K562 (cell line): ENCODE data around the gene BCL2A1. TPM values are rescaled to one million over a fixed set of nuclear protein-coding genes. Genes with fewer than 3 reads are reported as not detected.

Experiments used
- ATAC-seq: fragments of 200-7000 bp; cut with Tn5 transposase; 3 replicates; pipeline ENCODE4 v1.9.1; 2020; ENCODE audit warnings: moderate library complexity
- BruUV-seq: library from RNA; stranded (reverse); fragments of 400-500 nt; replicated peaks from 2 replicates; lab custom pipeline; 2021; lab: Mats Ljungman, UMichigan
- CTCF ChIA-PET: fragments of 300-600 bp; formaldehyde crosslinking; extraction: SDS; loops from one replicate; lab custom pipeline; 2021; ENCODE audit warnings: low intra/inter-chr PET ratio; lab: Yijun Ruan, JAX
- POLR2A ChIA-PET: fragments of 300-600, 350-650 bp; sonication (Branson Sonifier 250); formaldehyde crosslinking; extraction: SDS; loops from one replicate; lab custom pipeline; 2021; ENCODE audit warnings: antibody characterized with exemption, inconsistent platforms; lab: Yijun Ruan, JAX
- DNase-seq, 4 experiments: peaks; one replicate each; pipeline versions ENCODE4 v3.0.0 to v3.0.0-alpha.2; 2011 to 2018; ENCODE audit warnings: low spot score in 3 of 4, mixed read lengths in 3 of 4; ENCODE audit errors: extremely low read depth in 1 of 4
- FAIRE-seq: peaks from 2 replicates; lab custom pipeline; 2011; peaks lifted over from hg19 to GRCh38; lab: Jason Lieb, UNC
- H2AFZ ChIP-seq: 2 replicates; pipeline ENCODE4 v1.6.0; 2011; ENCODE audit warnings: low read depth, low read length, control low read depth, inconsistent platforms
- H3K27ac ChIP-seq: fragments of 200-600 bp; 3 replicates; pipeline ENCODE4 v1.8.0; 2011; ENCODE audit warnings: low read depth, mild to moderate bottlenecking, control low read depth, inconsistent platforms, low read length, moderate library complexity, mixed read lengths; ENCODE audit errors: extremely low read depth
- H3K27me3 ChIP-seq, 2 experiments: fragments of 300-600 bp in 1 of 2; 2 replicates in 1 of 2; 3 replicates in 1 of 2; pipeline versions ENCODE4 v1.6.0 to v1.8.0; 2011; ENCODE audit warnings: inconsistent platforms in 2 of 2, low read length in 2 of 2, mild to moderate bottlenecking in 1 of 2, mixed read lengths in 1 of 2, moderate library complexity in 1 of 2; ENCODE audit not compliant: control insufficient read depth in 2 of 2, insufficient read depth in 2 of 2
- H3K36me3 ChIP-seq: fragments of 300-600 bp; 3 replicates; pipeline ENCODE4 v1.8.0; 2011; ENCODE audit warnings: mild to moderate bottlenecking, low read length, inconsistent platforms; ENCODE audit not compliant: control insufficient read depth, insufficient read depth
- H3K4me1 ChIP-seq, 2 experiments: fragments of 200-600 bp in 1 of 2; replicated peaks in 1 of 2; 2 replicates in 1 of 2; 3 replicates in 1 of 2; pipeline versions ENCODE4 v1.5.1 to v1.8.0; 2011; ENCODE audit warnings: inconsistent platforms in 2 of 2, low read length in 2 of 2, mild to moderate bottlenecking in 1 of 2, mixed read lengths in 1 of 2, moderate library complexity in 1 of 2; ENCODE audit not compliant: control insufficient read depth in 2 of 2, insufficient read depth in 2 of 2
- H3K4me2 ChIP-seq: 2 replicates; pipeline ENCODE4 v1.6.1; 2011; ENCODE audit warnings: low read length, control low read depth, inconsistent platforms, mixed read lengths; ENCODE audit not compliant: insufficient read depth
- H3K4me3 ChIP-seq: fragments of 200-600 bp; sonication (generic), shearing (Covaris generic); 2 replicates; pipeline ENCODE4 v1.5.1; 2016; ENCODE audit warnings: control low read depth, inconsistent platforms
- H3K79me2 ChIP-seq: fragments of 200-600 bp; 3 replicates; pipeline ENCODE4 v1.8.0; 2011; ENCODE audit warnings: low read length, inconsistent platforms; ENCODE audit not compliant: control insufficient read depth, insufficient read depth
- H3K9ac ChIP-seq, 2 experiments: 2 replicates each; pipeline versions ENCODE4 v1.6.0 to v1.6.1; 2011; ENCODE audit warnings: low read depth in 2 of 2, low read length in 2 of 2, control low read depth in 1 of 2, inconsistent platforms in 1 of 2, mild to moderate bottlenecking in 1 of 2, mixed read lengths in 1 of 2; ENCODE audit not compliant: insufficient read depth in 1 of 2
- H3K9me1 ChIP-seq: one replicate; pipeline ENCODE4 v1.6.0; 2011; ENCODE audit warnings: inconsistent platforms, mild to moderate bottlenecking, low read length, moderate library complexity; ENCODE audit not compliant: control insufficient read depth, insufficient read depth
- H3K9me3 ChIP-seq: replicated peaks from 2 replicates; pipeline ENCODE4 v1.5.1; 2011; ENCODE audit warnings: low read depth, low read length, inconsistent platforms; ENCODE audit not compliant: control insufficient read depth, insufficient read depth
- H4K20me1 ChIP-seq: replicated peaks from 2 replicates; pipeline ENCODE4 v1.6.1; 2011; ENCODE audit warnings: low read length, inconsistent platforms, mixed read lengths; ENCODE audit not compliant: control insufficient read depth, insufficient read depth
- BRCA1 ChIP-seq, 2 experiments: fragments of 450-650 bp in 1 of 2; sonication (generic) in 1 of 2; formaldehyde crosslinking in 1 of 2; IDR thresholded peaks; 2 replicates each; pipeline versions ENCODE4 v1.5.0 to v1.6.1; 2017 to 2020; ENCODE audit warnings: mild to moderate bottlenecking in 1 of 2, missing genetic modification reagents in 1 of 2
- CXXC5 ChIP-seq: fragments of 250-450 bp; sonication (Bioruptor Pico); IDR thresholded peaks from 2 replicates; pipeline ENCODE4 v1.8.0; 2022; ENCODE audit warnings: inconsistent platforms, mild to moderate bottlenecking, moderate library complexity
- FOXK2 ChIP-seq, 2 experiments: fragments of 450-650 bp; IDR thresholded peaks in 1 of 2; conservative IDR thresholded peaks in 1 of 2; 2 replicates each; pipeline ENCODE4 v1.6.1; 2016; ENCODE audit warnings: low read depth in 2 of 2, mild to moderate bottlenecking in 1 of 2
- MCM7 ChIP-seq, 2 experiments: fragments of 450-650 bp; IDR thresholded peaks; 2 replicates each; pipeline ENCODE4 v1.6.1; 2016 to 2018
- NBN ChIP-seq: fragments of 450-650 bp; IDR thresholded peaks from 2 replicates; pipeline ENCODE4 v1.6.1; 2016; ENCODE audit warnings: low read depth, mild to moderate bottlenecking
- NR2F6 ChIP-seq: fragments of 450-650 bp; formaldehyde crosslinking; IDR thresholded peaks from 2 replicates; pipeline ENCODE4 v1.4.0; 2020; ENCODE audit warnings: mild to moderate bottlenecking
- PCBP1 ChIP-seq: fragments of 200-400 bp; formaldehyde crosslinking; IDR thresholded peaks from 2 replicates; pipeline ENCODE4 v1.6.1; 2018; ENCODE audit warnings: mild to moderate bottlenecking, low read depth, low read length; ENCODE audit not compliant: poor library complexity, severe bottlenecking
- POLR2H ChIP-seq: IDR thresholded peaks from 2 replicates; pipeline ENCODE4 v1.6.1; 2016; ENCODE audit warnings: missing genetic modification characterization, low read depth, mild to moderate bottlenecking, control low read depth, missing compliant biosample characterization, moderate library complexity
- RBM14 ChIP-seq: fragments of 200-400 bp; formaldehyde crosslinking; IDR thresholded peaks from 2 replicates; pipeline ENCODE4 v1.6.1; 2018; ENCODE audit warnings: low read depth, mild to moderate bottlenecking, low read length, moderate library complexity, borderline replicate concordance; ENCODE audit not compliant: insufficient read depth
- SNIP1 ChIP-seq: fragments of 450-650 bp; IDR thresholded peaks from 2 replicates; pipeline ENCODE4 v1.7.1; 2017; ENCODE audit warnings: low read depth, mild to moderate bottlenecking
- SRF ChIP-seq, 2 experiments: fragments of 250-450, 450-650 bp in 1 of 2; sonication (Bioruptor Pico) in 1 of 2; sonication (generic) in 1 of 2; formaldehyde crosslinking; IDR thresholded peaks; 2 replicates each; pipeline versions ENCODE4 v1.5.0 to v1.5.1; 2020 to 2022; ENCODE audit warnings: mild to moderate bottlenecking in 1 of 2, missing genetic modification reagents in 1 of 2
- TRIM24 ChIP-seq, 2 experiments: fragments of 450-650 bp; IDR thresholded peaks; 2 replicates each; pipeline ENCODE4 v1.6.1; 2016
- USF1 ChIP-seq: sonication (generic); formaldehyde crosslinking; IDR thresholded peaks from 2 replicates; pipeline ENCODE4 v1.9.0; 2022; ENCODE audit warnings: mild to moderate bottlenecking, missing genetic modification reagents
- ZSCAN29 ChIP-seq: fragments of 450-650 bp; IDR thresholded peaks from 2 replicates; pipeline ENCODE4 v1.6.1; 2017
- WGBS: fragments of 100-300 bp; shearing (Covaris generic); methylation state at CpG from one replicate; pipeline ENCODE4 v1.1.6; 2016; ENCODE audit warnings: low coverage, mixed read lengths; ENCODE audit not compliant: insufficient coverage; ENCODE audit errors: missing lambda C conversion rate; 5-methylcytosine and 5-hydroxymethylcytosine counted together
- in situ Hi-C: fragments of 300-500 bp; cut with MboI; formaldehyde crosslinking; loops from 4 replicates; pipeline ENCODE4 v1.15.0; 2018; ENCODE audit warnings: inconsistent platforms, mixed read lengths
- intact Hi-C: fragments of 100-400 bp; cut with micrococcal nuclease; formaldehyde crosslinking; loops from 2 replicates; pipeline ENCODE4 v1.14.2; 2022
- polyA plus RNA-seq, 8 experiments: library from polyadenylated mRNA; depleted of rRNA in 4 of 8; stranded (reverse) in 5 of 8; unstranded in 3 of 8; fragments of >200 nt; fragmentation: Nextera tagmentation in 2 of 8; fragmentation: Illumina TruSeq in 1 of 8; extraction: Ambion mirVana in 2 of 8; extraction: Trizol in 1 of 8; gene quantifications; 2 replicates each; pipeline versions ENCODE4 v1.2.1 to v1.2.3, GENCODE V29; 2011 to 2014; ENCODE audit warnings: inconsistent platforms in 1 of 8, missing spikeins in 1 of 8
- total RNA-seq, 7 experiments: library from RNA; depleted of rRNA in 6 of 7; stranded (reverse); fragments of >200 nt in 6 of 7; fragmentation: Illumina TruSeq in 2 of 7; extraction: Trizol in 2 of 7; gene quantifications; 2 replicates each; pipeline versions ENCODE4 v1.2.1 to v1.2.3, GENCODE V29; 2011 to 2021; ENCODE audit warnings: low replicate concordance in 1 of 7
- TF ChIP-seq, protein P1 (sequence below), 2 experiments: fragments of 450-650 bp; IDR thresholded peaks; 2 replicates each; pipeline ENCODE4 v1.6.1; 2016
- TF ChIP-seq, protein P2 (sequence below): fragments of 150-350 bp; conservative IDR thresholded peaks from 2 replicates; pipeline ENCODE4 v1.6.1; 2014; ENCODE audit warnings: low read length

BCL2A1 gene
- total and polyA plus RNA-seq, 9 of the 15 experiments (the other 6 are each of a cell fraction or from before 2014, with no cell fraction given), result 0.11 to 1.2 (median 0.25) TPM; not detected in 4

- Histone ChIP-seq H3K4me3 (peak overlapping the region; percentile 93), H3K4me1 (peaks cover 10 to 13% of the 10 kb centered on the region in 2 experiments; a peak in 4 of 5 replicates), H3K27ac (peak overlapping the region; percentile 91), H3K79me2 (peaks cover 38% of the 10 kb centered on the region), H3K9ac (peak overlapping the region; percentile 89 to 94), H2AFZ (peak overlapping the region; percentile 85), H3K4me2 (peak overlapping the region; percentile 91), H3K36me3 (peaks cover 24% of the 10 kb centered on the region), H3K9me1 (no peaks in the 10 kb centered on the region), H3K27me3 (no peaks in the 10 kb centered on the region), H3K9me3 (peaks cover 31% of the 10 kb centered on the region), H4K20me1 (no peaks in the 10 kb centered on the region)
- DNase-seq (no peak), FAIRE-seq (no peak), ATAC-seq (no peak)
- ChIA-PET POLR2A (no interaction called here), CTCF (no interaction called here)
- WGBS, result 82% methylated on average over 24 of the region's 24 CpGs
- in situ Hi-C loops (no loop called here), intact Hi-C loops (loop anchor here (5.0 kb wide), 1 partner anchor 68 kb away; no protein-coding TSS in a partner anchor)
- no TSS peak for BruUV-seq
- no peak for TF ChIP-seq PCBP1
- no peak for TF ChIP-seq ZSCAN29
- TF ChIP-seq, protein P1, sequence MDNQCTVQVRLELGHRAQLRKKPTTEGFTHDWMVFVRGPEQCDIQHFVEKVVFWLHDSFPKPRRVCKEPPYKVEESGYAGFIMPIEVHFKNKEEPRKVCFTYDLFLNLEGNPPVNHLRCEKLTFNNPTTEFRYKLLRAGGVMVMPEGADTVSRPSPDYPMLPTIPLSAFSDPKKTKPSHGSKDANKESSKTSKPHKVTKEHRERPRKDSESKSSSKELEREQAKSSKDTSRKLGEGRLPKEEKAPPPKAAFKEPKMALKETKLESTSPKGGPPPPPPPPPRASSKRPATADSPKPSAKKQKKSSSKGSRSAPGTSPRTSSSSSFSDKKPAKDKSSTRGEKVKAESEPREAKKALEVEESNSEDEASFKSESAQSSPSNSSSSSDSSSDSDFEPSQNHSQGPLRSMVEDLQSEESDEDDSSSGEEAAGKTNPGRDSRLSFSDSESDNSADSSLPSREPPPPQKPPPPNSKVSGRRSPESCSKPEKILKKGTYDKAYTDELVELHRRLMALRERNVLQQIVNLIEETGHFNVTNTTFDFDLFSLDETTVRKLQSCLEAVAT (IDR thresholded peaks at IDR 0.05), result peak in 1 of 2 experiments; percentile 86; a peak in 2 of 4 replicates
- TF ChIP-seq, protein P2, sequence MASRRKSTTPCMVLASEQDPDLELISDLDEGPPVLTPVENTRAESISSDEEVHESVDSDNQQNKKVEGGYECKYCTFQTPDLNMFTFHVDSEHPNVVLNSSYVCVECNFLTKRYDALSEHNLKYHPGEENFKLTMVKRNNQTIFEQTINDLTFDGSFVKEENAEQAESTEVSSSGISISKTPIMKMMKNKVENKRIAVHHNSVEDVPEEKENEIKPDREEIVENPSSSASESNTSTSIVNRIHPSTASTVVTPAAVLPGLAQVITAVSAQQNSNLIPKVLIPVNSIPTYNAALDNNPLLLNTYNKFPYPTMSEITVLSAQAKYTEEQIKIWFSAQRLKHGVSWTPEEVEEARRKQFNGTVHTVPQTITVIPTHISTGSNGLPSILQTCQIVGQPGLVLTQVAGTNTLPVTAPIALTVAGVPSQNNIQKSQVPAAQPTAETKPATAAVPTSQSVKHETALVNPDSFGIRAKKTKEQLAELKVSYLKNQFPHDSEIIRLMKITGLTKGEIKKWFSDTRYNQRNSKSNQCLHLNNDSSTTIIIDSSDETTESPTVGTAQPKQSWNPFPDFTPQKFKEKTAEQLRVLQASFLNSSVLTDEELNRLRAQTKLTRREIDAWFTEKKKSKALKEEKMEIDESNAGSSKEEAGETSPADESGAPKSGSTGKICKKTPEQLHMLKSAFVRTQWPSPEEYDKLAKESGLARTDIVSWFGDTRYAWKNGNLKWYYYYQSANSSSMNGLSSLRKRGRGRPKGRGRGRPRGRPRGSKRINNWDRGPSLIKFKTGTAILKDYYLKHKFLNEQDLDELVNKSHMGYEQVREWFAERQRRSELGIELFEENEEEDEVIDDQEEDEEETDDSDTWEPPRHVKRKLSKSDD, result no peak
- no peak for TF ChIP-seq SRF (CRISPR knock-in tag; IDR thresholded peaks at IDR 0.05)
- no peak for TF ChIP-seq NR2F6 (CRISPR knock-in tag)
- no peak for TF ChIP-seq BRCA1 (IDR thresholded peaks at IDR 0.05)
- TF ChIP-seq BRCA1 (CRISPR knock-in tag; IDR thresholded peaks at IDR 0.05), result no peak
- no peak for TF ChIP-seq CXXC5 (CRISPR knock-in tag)
- no peak for TF ChIP-seq SNIP1
- TF ChIP-seq RBM14, result no peak
- TF ChIP-seq USF1 (CRISPR knock-in tag), result no peak
- TF ChIP-seq TRIM24 (IDR thresholded peaks at IDR 0.05), result 0 out of 4 replicates have a peak, but pooled peaks of 1 of the 2 experiments have one; percentile 8
- no peak for TF ChIP-seq MCM7 (IDR thresholded peaks at IDR 0.05)
- no peak for TF ChIP-seq FOXK2 (conservative IDR thresholded peaks at IDR 0.05 in 1 of 2, IDR thresholded peaks at IDR 0.05 in 1 of 2; ENCODE audit: low read depth in 2 of 2)
- TF ChIP-seq NBN, result no peak
- no peak for TF ChIP-seq POLR2H (tag)
Measured at GRCh38 chr15:79924379-79924778, 46.6 kb downstream of the BCL2A1 start.
